Natural killer cell (primary cell): ENCODE results near the gene CRYGB. TPM values are rescaled to one million over a fixed set of nuclear protein-coding genes. Genes with fewer than 3 reads are reported as not detected.
"Not testable (repeated sequence)": the region's sequence is repeated elsewhere in the genome, so short reads cannot be mapped to it uniquely, and the experiment has no call there.

Source experiments
- ATAC-seq, 3 donors: fragments of 150-1000 bp in 2 of 3; fragments of 200-7000 bp in 1 of 3; cut with Tn5 transposase; 1 replicate in 1 of 3; 2 replicates in 2 of 3; pipeline ENCODE4 v1.10.0; 2021; ENCODE audit warnings: mild to moderate bottlenecking in 2 of 3, moderate library complexity in 2 of 3
- DNase-seq, 2 donors: peaks; one replicate each; pipeline versions ENCODE4 v3.0.0 to v3.0.0-alpha.2; 2013 to 2021; ENCODE audit warnings: mixed read lengths in 1 of 2
- H3K27ac ChIP-seq: one replicate; pipeline ENCODE4 v1.5.1; 2013; ENCODE audit warnings: mild to moderate bottlenecking, low read length
- H3K27me3 ChIP-seq: one replicate; pipeline ENCODE4 v1.6.1; 2013; ENCODE audit warnings: low read length; ENCODE audit not compliant: control insufficient read depth, insufficient read depth
- H3K36me3 ChIP-seq: one replicate; pipeline ENCODE4 v1.6.1; 2013; ENCODE audit warnings: low read length; ENCODE audit not compliant: control insufficient read depth, insufficient read depth
- H3K4me1 ChIP-seq: one replicate; pipeline ENCODE4 v1.6.1; 2013; ENCODE audit warnings: low read length; ENCODE audit not compliant: control insufficient read depth, insufficient read depth
- H3K4me3 ChIP-seq: one replicate; pipeline ENCODE4 v1.5.1; 2013; ENCODE audit warnings: low read length
- H3K9me3 ChIP-seq: one replicate; pipeline ENCODE4 v1.6.1; 2013; ENCODE audit warnings: low read length; ENCODE audit not compliant: control insufficient read depth, insufficient read depth
- H3K27ac Mint-ChIP-seq, 2 donors: one replicate each; pipeline ENCODE4 v1.8.0; 2022; ENCODE audit warnings: mild to moderate bottlenecking in 2 of 2, mixed read lengths in 2 of 2, moderate library complexity in 1 of 2
- H3K27me3 Mint-ChIP-seq, 2 donors: one replicate each; pipeline ENCODE4 v1.8.0; 2022; ENCODE audit warnings: low read depth in 2 of 2, mixed read lengths in 2 of 2
- H3K36me3 Mint-ChIP-seq: one replicate; pipeline ENCODE4 v1.8.0; 2022; ENCODE audit warnings: mixed read lengths
- H3K4me1 Mint-ChIP-seq, 2 donors: one replicate each; pipeline ENCODE4 v1.8.0; 2022; ENCODE audit warnings: mixed read lengths in 2 of 2
- H3K4me3 Mint-ChIP-seq: one replicate; pipeline ENCODE4 v1.8.0; 2022; ENCODE audit warnings: mild to moderate bottlenecking, moderate library complexity, mixed read lengths
- H3K9me3 Mint-ChIP-seq, 2 donors: one replicate each; pipeline ENCODE4 v1.8.0; 2022; ENCODE audit warnings: mixed read lengths in 2 of 2
- WGBS: methylation state at CpG from one replicate; pipeline ENCODE4 v1.1.7; 2013; ENCODE audit warnings: missing lambda C conversion rate; ENCODE audit not compliant: insufficient coverage; 5-methylcytosine and 5-hydroxymethylcytosine counted together
- intact Hi-C: fragments of 100-400 bp; cut with micrococcal nuclease; formaldehyde crosslinking; loops from one replicate; pipeline ENCODE4 v1.14.2; 2022
- total RNA-seq, 4 donors: library from RNA; stranded (reverse); fragments of 120-200 nt in 1 of 4; gene quantifications; one replicate each; pipeline versions ENCODE4 v1.2.3 to v1.2.4, GENCODE V29; 2013 to 2022
- TF ChIP-seq, protein P1 (sequence below): fragments of 200-600 bp; IDR thresholded peaks from one replicate; pipeline ENCODE4 v1.8.0; 2022; ENCODE audit warnings: antibody characterized with exemption

Gene CRYGB
- total RNA-seq, 3 donors from 2014 or later (not counting 1 experiment from before 2014, with no cell fraction given) = not detected

DNA sequence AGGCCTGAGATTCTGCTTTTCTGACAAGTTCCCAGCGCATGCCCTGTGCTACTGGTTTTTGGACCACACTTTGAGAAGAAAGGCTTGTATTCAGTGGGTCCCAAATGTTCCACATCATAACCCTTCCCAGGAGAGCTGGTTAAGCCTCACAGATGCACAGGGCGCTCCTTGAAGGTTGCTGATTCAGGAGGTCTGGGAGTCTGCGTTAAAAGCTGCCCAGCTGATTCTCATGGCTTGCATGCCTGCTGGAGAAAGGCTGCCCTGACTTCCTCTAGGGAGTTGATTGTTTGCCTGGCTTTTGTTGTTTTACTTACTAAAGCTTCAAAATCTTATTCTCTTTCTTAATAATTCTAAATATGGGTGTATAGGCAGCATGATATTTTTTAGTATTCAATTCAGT is 42.3 kb downstream of the CRYGB start:
- no peak overlapping the region for H3K4me3 Mint-ChIP-seq
- H3K27me3 Mint-ChIP-seq = peaks cover 0 to 9% of the 10 kb centered on the region in 2 donors
- H3K4me1 Mint-ChIP-seq = peaks cover 19 to 24% of the 10 kb centered on the region in 2 donors
- WGBS = 86% methylated on average over 3 of the region's 3 CpGs
- TF ChIP-seq, protein P1, sequence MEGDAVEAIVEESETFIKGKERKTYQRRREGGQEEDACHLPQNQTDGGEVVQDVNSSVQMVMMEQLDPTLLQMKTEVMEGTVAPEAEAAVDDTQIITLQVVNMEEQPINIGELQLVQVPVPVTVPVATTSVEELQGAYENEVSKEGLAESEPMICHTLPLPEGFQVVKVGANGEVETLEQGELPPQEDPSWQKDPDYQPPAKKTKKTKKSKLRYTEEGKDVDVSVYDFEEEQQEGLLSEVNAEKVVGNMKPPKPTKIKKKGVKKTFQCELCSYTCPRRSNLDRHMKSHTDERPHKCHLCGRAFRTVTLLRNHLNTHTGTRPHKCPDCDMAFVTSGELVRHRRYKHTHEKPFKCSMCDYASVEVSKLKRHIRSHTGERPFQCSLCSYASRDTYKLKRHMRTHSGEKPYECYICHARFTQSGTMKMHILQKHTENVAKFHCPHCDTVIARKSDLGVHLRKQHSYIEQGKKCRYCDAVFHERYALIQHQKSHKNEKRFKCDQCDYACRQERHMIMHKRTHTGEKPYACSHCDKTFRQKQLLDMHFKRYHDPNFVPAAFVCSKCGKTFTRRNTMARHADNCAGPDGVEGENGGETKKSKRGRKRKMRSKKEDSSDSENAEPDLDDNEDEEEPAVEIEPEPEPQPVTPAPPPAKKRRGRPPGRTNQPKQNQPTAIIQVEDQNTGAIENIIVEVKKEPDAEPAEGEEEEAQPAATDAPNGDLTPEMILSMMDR = no peak
- peaks cover 14% of the 10 kb centered on the region for H3K4me1 ChIP-seq
- no peaks in the 10 kb centered on the region for H3K9me3 Mint-ChIP-seq
- H3K27me3 ChIP-seq = no peaks in the 10 kb centered on the region
- H3K27ac Mint-ChIP-seq = no peak overlapping the region
- H3K9me3 ChIP-seq = no peaks in the 10 kb centered on the region
- H3K36me3 ChIP-seq = no peaks in the 10 kb centered on the region
- H3K27ac ChIP-seq = no peak overlapping the region
- intact Hi-C loops = no loop called here
- ATAC-seq (no peak), DNase-seq (no peak)
- no peaks in the 10 kb centered on the region for H3K36me3 Mint-ChIP-seq
- H3K4me3 ChIP-seq = no peak overlapping the region

DNA sequence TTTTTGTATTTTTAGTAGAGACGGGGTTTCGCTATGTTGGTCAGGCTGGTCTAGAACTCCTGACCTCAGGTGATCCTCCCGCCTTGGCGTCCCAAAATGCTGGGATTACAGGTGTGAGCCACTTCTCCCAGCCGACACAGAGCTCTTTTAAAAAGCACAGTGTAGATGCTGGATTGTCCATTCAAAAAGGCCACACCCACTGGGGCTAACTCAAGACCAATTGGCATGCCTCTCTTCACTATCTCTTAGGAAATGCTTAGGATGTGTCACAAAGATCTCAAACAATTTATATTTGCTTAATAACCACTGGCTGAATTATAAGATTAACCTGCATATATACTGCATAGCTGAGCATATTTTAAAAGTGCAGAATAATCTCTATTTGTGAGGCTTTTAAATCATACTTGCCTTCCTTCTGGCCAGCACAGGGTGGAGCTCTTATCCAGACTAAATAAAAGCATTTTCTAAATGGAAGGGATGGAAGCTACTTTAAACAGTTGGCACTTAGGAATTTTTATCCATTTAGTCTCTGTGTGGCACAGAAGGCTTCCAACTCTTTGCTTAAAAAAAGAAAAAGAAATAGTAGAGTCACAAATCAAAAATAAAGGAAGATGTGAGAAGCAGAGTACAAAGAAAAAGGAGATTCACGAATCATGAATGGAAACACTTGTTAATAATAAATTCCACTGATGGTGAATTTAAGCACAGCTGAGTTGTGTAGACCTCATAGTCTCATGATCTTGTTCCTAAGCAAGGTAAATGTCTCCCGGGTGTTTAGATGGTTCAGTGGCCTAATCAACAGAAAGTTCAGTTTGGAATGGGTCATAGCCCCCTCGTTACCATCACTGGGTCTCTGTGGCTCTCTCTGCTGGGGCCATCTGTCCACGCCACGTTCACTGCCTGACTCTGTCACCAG is 44.0 kb downstream of the CRYGB start:
- WGBS = 49% methylated on average over 10 of the region's 10 CpGs
- H3K9me3 ChIP-seq = no peaks in the 10 kb centered on the region
- no peak for ATAC-seq
- H3K27ac ChIP-seq = no peak overlapping the region
- H3K4me3 ChIP-seq = no peak overlapping the region
- TF ChIP-seq, protein P1 = no peak
- no peaks in the 10 kb centered on the region for H3K9me3 Mint-ChIP-seq
- no peak overlapping the region for H3K4me3 Mint-ChIP-seq
- DNase-seq = no peak
- peaks cover 0 to 7% of the 10 kb centered on the region in 2 donors for H3K27me3 Mint-ChIP-seq
- H3K4me1 ChIP-seq = peaks cover 14% of the 10 kb centered on the region
- H3K36me3 ChIP-seq = no peaks in the 10 kb centered on the region
- H3K27me3 ChIP-seq = no peaks in the 10 kb centered on the region
- intact Hi-C loops = no loop called here
- H3K4me1 Mint-ChIP-seq = peaks cover 19 to 24% of the 10 kb centered on the region in 2 donors
- peak overlapping the region; percentile 50 to 58 for H3K27ac Mint-ChIP-seq
- no peaks in the 10 kb centered on the region for H3K36me3 Mint-ChIP-seq

DNA sequence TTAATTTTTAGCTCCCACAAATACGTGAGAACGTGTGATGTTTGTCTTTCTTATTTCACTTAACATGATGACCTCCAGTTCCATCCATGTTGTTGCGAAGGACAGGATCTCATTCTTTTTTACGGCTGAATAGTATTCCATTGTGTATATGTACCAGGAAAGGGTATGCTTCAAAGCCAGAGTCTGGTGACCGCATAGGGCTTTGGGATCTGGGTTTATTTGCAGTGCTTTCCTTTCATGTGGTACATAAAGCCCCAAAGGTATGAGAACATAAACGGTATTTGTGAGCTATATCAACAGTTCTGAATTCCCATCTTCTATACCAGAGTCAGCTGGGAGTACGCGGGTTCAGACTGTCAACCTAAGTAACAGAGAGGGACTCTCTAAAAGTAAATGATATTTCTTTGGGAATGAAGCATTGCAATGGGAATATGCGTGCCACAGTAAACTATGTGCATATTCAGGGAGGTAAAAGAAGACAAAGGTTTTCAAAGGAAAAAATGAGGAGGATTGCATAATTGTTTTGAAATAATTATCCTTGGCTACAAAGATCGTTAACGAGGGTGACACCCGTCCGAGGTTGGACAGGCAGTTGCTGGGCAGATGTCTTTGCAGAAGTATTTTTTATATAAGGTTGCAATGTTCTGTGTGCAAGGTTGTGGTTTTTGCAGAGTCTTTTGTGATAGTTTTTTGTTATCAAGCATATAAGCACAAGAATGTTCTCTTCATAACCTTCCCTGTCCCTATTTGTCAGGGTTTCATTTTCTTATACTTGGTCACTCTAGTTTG is 46.1 kb downstream of the CRYGB start:
- 66% methylated on average over 11 of the region's 13 CpGs for WGBS
- ATAC-seq (peak in 2 of 3 donors; percentile 16 to 36), DNase-seq (no peak)
- H3K4me3 Mint-ChIP-seq = peak overlapping the region; percentile 77
- intact Hi-C loops = no loop called here
- Histone ChIP-seq H3K27me3 (no peaks in the 10 kb centered on the region), H3K4me3 (no peak overlapping the region), H3K9me3 (no peaks in the 10 kb centered on the region), H3K36me3 (no peaks in the 10 kb centered on the region), H3K4me1 (peaks cover 14% of the 10 kb centered on the region), H3K27ac (no peak overlapping the region)
- no peaks in the 10 kb centered on the region for H3K36me3 Mint-ChIP-seq
- peaks cover 19 to 24% of the 10 kb centered on the region in 2 donors for H3K4me1 Mint-ChIP-seq
- TF ChIP-seq, protein P1 = no peak
- H3K27ac Mint-ChIP-seq = peak overlapping the region; percentile 50 to 58
- peaks cover 0 to 3% of the 10 kb centered on the region in 2 donors for H3K27me3 Mint-ChIP-seq
- H3K9me3 Mint-ChIP-seq = no peaks in the 10 kb centered on the region

DNA sequence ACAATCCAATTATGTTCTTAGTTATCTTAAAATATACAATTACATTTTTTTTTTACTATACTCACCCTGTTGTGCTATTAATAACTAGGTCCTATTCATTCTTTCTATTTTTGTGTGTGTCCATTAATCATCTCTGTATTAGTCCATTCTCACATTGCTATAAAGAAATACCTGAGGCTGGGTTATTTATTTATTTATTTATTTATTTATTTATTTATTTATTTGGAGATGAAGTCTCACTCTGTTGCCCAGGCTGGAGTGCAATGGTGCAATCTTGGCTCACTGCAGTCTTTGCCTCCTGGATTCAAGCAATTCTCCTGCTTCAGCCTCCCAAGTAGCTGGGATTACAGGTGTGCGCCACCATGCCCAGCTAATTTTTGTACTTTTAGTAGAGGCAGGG is 47.3 kb downstream of the CRYGB start:
- H3K4me3 ChIP-seq, H3K9me3 Mint-ChIP-seq, H3K36me3 Mint-ChIP-seq, ATAC-seq, H3K36me3 ChIP-seq, H3K9me3 ChIP-seq, intact Hi-C loops, H3K27me3 Mint-ChIP-seq, H3K27me3 ChIP-seq, DNase-seq, H3K27ac ChIP-seq, H3K27ac Mint-ChIP-seq: not testable (repeated sequence)
- 100% methylated on average over 1 of the region's 1 CpG for WGBS
- H3K4me1 ChIP-seq = peaks cover 14% of the 10 kb centered on the region
- Mint-ChIP-seq H3K4me3 (peak overlapping the region; percentile 28), H3K4me1 (peaks cover 19 to 24% of the 10 kb centered on the region in 2 donors)
